Chondrocyte (in vitro differentiated cells): ENCODE results near the gene WFDC10A. TPM values are rescaled to one million over a fixed set of nuclear protein-coding genes. Genes with fewer than 3 reads are reported as not detected.
"Not testable (repeated sequence)": the region's sequence is repeated elsewhere in the genome, so short reads cannot be mapped to it uniquely, and the experiment has no call there.

Source experiments
- DNase-seq: peaks from one replicate; pipeline ENCODE4 v3.0.0; 2021; ENCODE audit warnings: mixed read lengths, low spot score
- H3K27ac Mint-ChIP-seq: one replicate; pipeline ENCODE4 v1.8.0; 2021; ENCODE audit warnings: mild to moderate bottlenecking, moderate library complexity, mixed read lengths; ENCODE audit not compliant: unreplicated experiment
- H3K27me3 Mint-ChIP-seq: 2 replicates; pipeline ENCODE4 v1.8.0; 2021; ENCODE audit warnings: low read depth, mixed read lengths
- H3K36me3 Mint-ChIP-seq: 2 replicates; pipeline ENCODE4 v1.8.0; 2021; ENCODE audit warnings: low read depth, mixed read lengths
- H3K4me1 Mint-ChIP-seq: 2 replicates; pipeline ENCODE4 v1.8.0; 2021; ENCODE audit warnings: low read depth, mild to moderate bottlenecking, mixed read lengths
- H3K4me3 Mint-ChIP-seq: one replicate; pipeline ENCODE4 v1.8.0; 2021; ENCODE audit warnings: mild to moderate bottlenecking, moderate library complexity, mixed read lengths; ENCODE audit not compliant: unreplicated experiment
- H3K9me3 Mint-ChIP-seq: 2 replicates; pipeline ENCODE4 v1.8.0; 2021; ENCODE audit warnings: low read depth, mixed read lengths
- total RNA-seq: library from RNA; stranded (reverse); gene quantifications from 3 replicates; pipeline ENCODE4 v1.2.1, GENCODE V29; 2021
- TF ChIP-seq, protein P1 (sequence below): fragments of 200-600 bp; sonication (generic); IDR thresholded peaks from 2 replicates; pipeline ENCODE4 v1.5.0; 2021; ENCODE audit warnings: antibody characterized with exemption, mild to moderate bottlenecking, moderate library complexity

The WFDC10A gene
- total RNA-seq, 1 donor from 2014 or later, result not detected

DNA sequence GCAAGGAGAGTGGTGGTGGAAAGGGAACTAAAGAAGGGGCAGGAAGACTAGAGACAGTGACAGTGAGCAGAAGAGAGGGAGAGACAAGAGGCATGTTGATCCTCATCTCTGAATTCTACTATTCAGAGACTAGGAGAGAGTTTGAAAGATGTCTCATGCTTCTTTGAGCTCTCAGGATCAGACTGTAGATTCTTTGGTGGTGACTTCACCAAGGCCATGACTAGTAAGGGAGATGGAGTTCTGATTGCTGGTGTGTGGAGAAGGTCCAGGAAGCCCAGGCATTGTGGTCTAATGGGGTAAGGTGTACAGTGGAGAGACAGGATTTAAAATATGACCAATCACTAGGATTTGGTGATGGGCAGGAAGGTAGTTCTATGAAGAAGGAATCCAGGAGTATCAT, 832 bp downstream of the WFDC10A start:
- Mint-ChIP-seq H3K27me3 (peaks cover 25% of the 10 kb centered on the region), H3K36me3 (no peaks in the 10 kb centered on the region), H3K9me3 (peaks cover 2% of the 10 kb centered on the region), H3K4me1 (no peaks in the 10 kb centered on the region), H3K27ac (no peak overlapping the region), H3K4me3 (no peak overlapping the region)
- TF ChIP-seq, protein P1, sequence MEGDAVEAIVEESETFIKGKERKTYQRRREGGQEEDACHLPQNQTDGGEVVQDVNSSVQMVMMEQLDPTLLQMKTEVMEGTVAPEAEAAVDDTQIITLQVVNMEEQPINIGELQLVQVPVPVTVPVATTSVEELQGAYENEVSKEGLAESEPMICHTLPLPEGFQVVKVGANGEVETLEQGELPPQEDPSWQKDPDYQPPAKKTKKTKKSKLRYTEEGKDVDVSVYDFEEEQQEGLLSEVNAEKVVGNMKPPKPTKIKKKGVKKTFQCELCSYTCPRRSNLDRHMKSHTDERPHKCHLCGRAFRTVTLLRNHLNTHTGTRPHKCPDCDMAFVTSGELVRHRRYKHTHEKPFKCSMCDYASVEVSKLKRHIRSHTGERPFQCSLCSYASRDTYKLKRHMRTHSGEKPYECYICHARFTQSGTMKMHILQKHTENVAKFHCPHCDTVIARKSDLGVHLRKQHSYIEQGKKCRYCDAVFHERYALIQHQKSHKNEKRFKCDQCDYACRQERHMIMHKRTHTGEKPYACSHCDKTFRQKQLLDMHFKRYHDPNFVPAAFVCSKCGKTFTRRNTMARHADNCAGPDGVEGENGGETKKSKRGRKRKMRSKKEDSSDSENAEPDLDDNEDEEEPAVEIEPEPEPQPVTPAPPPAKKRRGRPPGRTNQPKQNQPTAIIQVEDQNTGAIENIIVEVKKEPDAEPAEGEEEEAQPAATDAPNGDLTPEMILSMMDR, result no peak
- DNase-seq, result no peak

- H3K27me3 Mint-ChIP-seq, result peaks cover 25% of the 10 kb centered on the region
- no peaks in the 10 kb centered on the region for H3K9me3 Mint-ChIP-seq
- no peaks in the 10 kb centered on the region for H3K4me1 Mint-ChIP-seq
- no peak within 1 kb of the TSS for H3K27ac Mint-ChIP-seq
- no peaks in the 10 kb centered on the region for H3K36me3 Mint-ChIP-seq
- DNase-seq, result no peak
- TF ChIP-seq, protein P1, result no peak
- H3K4me3 Mint-ChIP-seq, result no peak within 1 kb of the TSS
Measured at GRCh38 chr20:45631184-45631583, 1.6 kb downstream of the WFDC10A start, which contains the start of gene WFDC9. Gene WFDC9, minus strand, starts transcription at chr20:45631284. Its CDS starts 21,103 bp downstream, at chr20:45610181.

GRCh38 chr20:45636513-45636912, 7.0 kb downstream of the WFDC10A start:
- Mint-ChIP-seq H3K36me3 (no peaks in the 10 kb centered on the region), H3K4me1 (no peaks in the 10 kb centered on the region), H3K27ac (no peak overlapping the region), H3K9me3 (peaks cover 6% of the 10 kb centered on the region), H3K27me3 (peaks cover 3% of the 10 kb centered on the region), H3K4me3 (no peak overlapping the region)
- DNase-seq, result no peak
- TF ChIP-seq, protein P1, result no peak

- H3K9me3 Mint-ChIP-seq, result peaks cover 6% of the 10 kb centered on the region
- no peak for DNase-seq
- H3K4me3 Mint-ChIP-seq, result no peak overlapping the region
- H3K27me3 Mint-ChIP-seq, result peaks cover 2% of the 10 kb centered on the region
- no peaks in the 10 kb centered on the region for H3K4me1 Mint-ChIP-seq
- TF ChIP-seq, protein P1, result no peak
- H3K36me3 Mint-ChIP-seq, result no peaks in the 10 kb centered on the region
- no peak overlapping the region for H3K27ac Mint-ChIP-seq
Measured at GRCh38 chr20:45639687-45640086, 10.1 kb downstream of the WFDC10A start.

- H3K27ac Mint-ChIP-seq, DNase-seq, H3K4me1 Mint-ChIP-seq, H3K27me3 Mint-ChIP-seq, H3K4me3 Mint-ChIP-seq, H3K9me3 Mint-ChIP-seq, H3K36me3 Mint-ChIP-seq: not testable (repeated sequence)
Measured at GRCh38 chr20:45641076-45641475, 11.5 kb downstream of the WFDC10A start.

DNA sequence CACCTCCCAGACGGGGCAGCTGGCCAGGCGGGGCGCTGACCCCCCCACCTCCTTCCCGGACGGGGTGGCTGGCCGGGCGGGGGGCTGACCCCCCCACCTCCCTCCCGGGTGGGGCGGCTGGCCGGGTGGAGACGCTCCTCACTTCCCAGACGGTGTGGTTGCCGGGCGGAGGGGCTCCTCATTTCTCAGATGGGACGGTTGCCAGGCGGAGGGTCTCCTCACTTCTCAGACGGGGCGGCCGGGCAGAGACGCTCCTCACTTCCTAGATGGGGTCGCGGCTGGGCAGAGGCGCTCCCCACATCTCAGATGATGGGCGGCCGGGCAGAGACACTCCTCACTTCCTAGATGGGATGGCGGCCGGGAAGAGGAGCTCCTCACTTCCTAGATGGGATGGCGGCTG, 16.3 kb downstream of the WFDC10A start:
- not testable (repeated sequence) for H3K36me3 Mint-ChIP-seq, H3K27me3 Mint-ChIP-seq, DNase-seq, H3K27ac Mint-ChIP-seq, H3K9me3 Mint-ChIP-seq, H3K4me1 Mint-ChIP-seq, H3K4me3 Mint-ChIP-seq
